Ovary (tissue), 3 donors: ENCODE results near the gene TRPT1.

ENCODE experiments used
- POLR2A ChIP-seq: fragments of 450-650 bp; IDR thresholded peaks from one replicate; pipeline ENCODE4 v1.6.1; 2017; ENCODE audit warnings: antibody characterized with exemption, mild to moderate bottlenecking, moderate library complexity
- TF ChIP-seq, protein P1 (sequence below), 3 donors: fragments of 450-650 bp in 2 of 3; fragments of 200-600 bp in 1 of 3; IDR thresholded peaks; one replicate each; pipeline versions ENCODE4 v1.5.1 to v1.8.0; 2016 to 2022; ENCODE audit warnings: antibody characterized with exemption in 3 of 3, mild to moderate bottlenecking in 1 of 3
- donor health status: DM: no; HTN: no; CAD: no.

DNA sequence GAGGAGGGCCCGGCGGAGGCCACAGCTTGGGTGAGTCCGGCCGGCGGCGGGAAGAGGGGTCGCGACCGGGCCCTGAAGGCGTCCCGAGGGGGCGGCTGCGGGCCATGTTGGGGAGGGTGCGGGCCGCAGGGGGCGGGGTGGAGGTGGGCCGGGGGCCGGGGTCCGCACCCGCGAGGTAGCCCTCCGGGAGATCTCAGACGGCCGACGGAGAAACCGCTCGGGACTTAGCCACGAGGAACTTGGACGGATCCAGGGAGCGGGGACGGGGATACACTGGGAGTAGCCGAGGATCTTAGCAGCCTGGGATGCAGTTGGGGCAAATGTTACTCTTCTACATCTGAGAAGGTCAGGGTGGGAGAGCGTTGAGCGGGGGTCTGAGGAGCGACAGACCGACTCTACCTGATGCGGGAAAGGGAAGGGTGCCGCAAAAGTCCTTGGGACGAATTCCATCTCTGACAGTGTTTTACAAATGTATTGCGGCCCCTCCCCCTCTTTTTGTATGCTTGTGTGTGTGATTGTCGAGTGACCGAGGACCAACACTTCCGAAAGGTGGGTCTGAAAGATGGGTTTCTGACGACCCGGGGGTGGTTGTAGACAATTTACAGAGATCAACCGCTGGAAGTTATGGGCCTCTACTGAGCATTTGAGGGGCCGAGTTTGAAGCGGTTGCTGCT lies 39.4 kb downstream of the TRPT1 start:
- TF ChIP-seq, protein P1, sequence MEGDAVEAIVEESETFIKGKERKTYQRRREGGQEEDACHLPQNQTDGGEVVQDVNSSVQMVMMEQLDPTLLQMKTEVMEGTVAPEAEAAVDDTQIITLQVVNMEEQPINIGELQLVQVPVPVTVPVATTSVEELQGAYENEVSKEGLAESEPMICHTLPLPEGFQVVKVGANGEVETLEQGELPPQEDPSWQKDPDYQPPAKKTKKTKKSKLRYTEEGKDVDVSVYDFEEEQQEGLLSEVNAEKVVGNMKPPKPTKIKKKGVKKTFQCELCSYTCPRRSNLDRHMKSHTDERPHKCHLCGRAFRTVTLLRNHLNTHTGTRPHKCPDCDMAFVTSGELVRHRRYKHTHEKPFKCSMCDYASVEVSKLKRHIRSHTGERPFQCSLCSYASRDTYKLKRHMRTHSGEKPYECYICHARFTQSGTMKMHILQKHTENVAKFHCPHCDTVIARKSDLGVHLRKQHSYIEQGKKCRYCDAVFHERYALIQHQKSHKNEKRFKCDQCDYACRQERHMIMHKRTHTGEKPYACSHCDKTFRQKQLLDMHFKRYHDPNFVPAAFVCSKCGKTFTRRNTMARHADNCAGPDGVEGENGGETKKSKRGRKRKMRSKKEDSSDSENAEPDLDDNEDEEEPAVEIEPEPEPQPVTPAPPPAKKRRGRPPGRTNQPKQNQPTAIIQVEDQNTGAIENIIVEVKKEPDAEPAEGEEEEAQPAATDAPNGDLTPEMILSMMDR (IDR thresholded peaks at IDR 0.05): no peak
- TF ChIP-seq POLR2A: no peak
